HCT116 (cell line): ENCODE results near the gene ALDH16A1. TPM values are rescaled to one million over a fixed set of nuclear protein-coding genes. Genes with fewer than 3 reads are reported as not detected.

ENCODE experiments used
- ATAC-seq: fragments of 200-7000 bp; cut with Tn5 transposase; 2 replicates; pipeline ENCODE4 v1.9.1; 2020; ENCODE audit warnings: mild to moderate bottlenecking, moderate library complexity
- BruUV-seq: library from RNA; stranded (reverse); fragments of 400-500 nt; replicated peaks from 2 replicates; lab custom pipeline; 2021; lab: Mats Ljungman, UMichigan
- CTCF ChIA-PET: fragments of 300-600 bp; sonication (Branson Sonifier 250); formaldehyde crosslinking; loops from one replicate; lab custom pipeline; 2021; ENCODE audit warnings: antibody characterized with exemption; lab: Charles Lee
- POLR2A ChIA-PET: fragments of 300-600, 350-600 bp; sonication (Branson Sonifier 250); formaldehyde crosslinking; loops from one replicate; lab custom pipeline; 2021; ENCODE audit warnings: antibody characterized with exemption; lab: Charles Lee
- RAD21 ChIA-PET, 2 experiments: fragments of 300-600 bp; sonication (Branson Sonifier 250); formaldehyde crosslinking; loops; one replicate each; lab custom pipeline; 2023; ENCODE audit warnings: low total read pairs in 2 of 2; ENCODE audit not compliant: uncharacterized antibody in 2 of 2, unreplicated experiment in 2 of 2, low non-redundant PET in 1 of 2; lab: Charles Lee
- DNase-seq: peaks from one replicate; pipeline ENCODE4 v3.0.0-alpha.2; 2010; ENCODE audit warnings: low read depth, low spot score
- H2AFZ ChIP-seq: fragments of 200-600 bp; shearing (Covaris generic), sonication (generic); 2 replicates; pipeline ENCODE4 v1.6.1; 2017; ENCODE audit warnings: low read depth, mixed run types, mixed read lengths, antibody characterized with exemption, low read length; ENCODE audit not compliant: poor library complexity, severe bottlenecking
- H3K27ac ChIP-seq: 2 replicates; pipeline ENCODE4 v1.5.1; 2012; ENCODE audit warnings: low read depth, low read length
- H3K27me3 ChIP-seq: fragments of 200-600 bp; sonication (generic); 2 replicates; pipeline ENCODE4 v1.6.1; 2016; ENCODE audit warnings: mixed run types, low read length, mixed read lengths; ENCODE audit not compliant: insufficient read depth
- H3K36me3 ChIP-seq, 2 experiments: fragments of 200-500 bp in 1 of 2; fragments of 200-600 bp in 1 of 2; sonication (Bioruptor generic) in 1 of 2; sonication (generic) in 1 of 2; 2 replicates each; pipeline versions ENCODE4 v1.5.1 to v1.6.1; 2014 to 2016; ENCODE audit warnings: low read length in 2 of 2, inconsistent platforms in 1 of 2, mixed read lengths in 1 of 2, mixed run types in 1 of 2; ENCODE audit not compliant: insufficient read depth in 2 of 2, control insufficient read depth in 1 of 2
- H3K4me1 ChIP-seq, 2 experiments: fragments of 200-600 bp in 1 of 2; sonication (generic) in 1 of 2; 2 replicates each; pipeline versions ENCODE4 v1.5.1 to v1.6.1; 2012 to 2017; ENCODE audit warnings: low read length in 2 of 2, inconsistent platforms in 1 of 2, mild to moderate bottlenecking in 1 of 2, mixed read lengths in 1 of 2, mixed run types in 1 of 2, moderate library complexity in 1 of 2; ENCODE audit not compliant: insufficient read depth in 2 of 2, control insufficient read depth in 1 of 2
- H3K4me2 ChIP-seq: fragments of 200-600 bp; sonication (generic); 2 replicates; pipeline ENCODE4 v1.6.1; 2017; ENCODE audit warnings: mixed run types, low read length, mixed read lengths
- H3K4me3 ChIP-seq, 2 experiments: fragments of 200-600 bp in 1 of 2; sonication (generic) in 1 of 2; replicated peaks in 1 of 2; 2 replicates each; pipeline ENCODE4 v1.5.1; 2011 to 2016; ENCODE audit warnings: low read length in 2 of 2, control low read depth in 1 of 2, low read depth in 1 of 2, mild to moderate bottlenecking in 1 of 2, mixed read lengths in 1 of 2, mixed run types in 1 of 2
- H3K79me2 ChIP-seq: fragments of 200-600 bp; sonication (generic); 2 replicates; pipeline ENCODE4 v1.6.1; 2017; ENCODE audit warnings: mild to moderate bottlenecking, mixed run types, low read length, moderate library complexity, mixed read lengths; ENCODE audit not compliant: insufficient read depth
- H3K9ac ChIP-seq: fragments of 200-600 bp; sonication (generic); 2 replicates; pipeline ENCODE4 v1.6.1; 2016; ENCODE audit warnings: low read length, mixed read lengths
- H3K9me2 ChIP-seq: fragments of 200-600 bp; sonication (generic), shearing (Covaris generic); 2 replicates; pipeline ENCODE4 v1.6.1; 2017; ENCODE audit warnings: mixed run types, mild to moderate bottlenecking, moderate library complexity; ENCODE audit not compliant: insufficient read depth
- H3K9me3 ChIP-seq, 2 experiments: fragments of 200-500 bp in 1 of 2; fragments of 200-600 bp in 1 of 2; sonication (Bioruptor generic) in 1 of 2; sonication (generic) in 1 of 2; 2 replicates each; pipeline ENCODE4 v1.6.1; 2014 to 2017; ENCODE audit warnings: low read length in 2 of 2, mixed read lengths in 2 of 2, inconsistent platforms in 1 of 2, low read depth in 1 of 2, mild to moderate bottlenecking in 1 of 2, mixed run types in 1 of 2, moderate library complexity in 1 of 2; ENCODE audit not compliant: control insufficient read depth in 1 of 2, insufficient read depth in 1 of 2
- H4K20me1 ChIP-seq: fragments of 200-600 bp; sonication (generic), shearing (Covaris generic); 2 replicates; pipeline ENCODE4 v1.6.1; 2017; ENCODE audit warnings: mixed run types, mild to moderate bottlenecking, moderate library complexity; ENCODE audit not compliant: insufficient read depth
- EGR1 ChIP-seq: IDR thresholded peaks from 2 replicates; pipeline ENCODE4 v1.6.1; 2012; ENCODE audit warnings: low read depth
- EZH2 ChIP-seq: fragments of 200-600 bp; sonication (generic); IDR thresholded peaks from 2 replicates; pipeline ENCODE4 v1.6.1; 2017; ENCODE audit warnings: antibody characterized with exemption, mixed run types
- JUND ChIP-seq: IDR thresholded peaks from 2 replicates; pipeline ENCODE4 v1.6.1; 2012
- MAX ChIP-seq: IDR thresholded peaks from 2 replicates; pipeline ENCODE4 v1.6.1; 2012
- POLR2AphosphoS5 ChIP-seq: IDR thresholded peaks from 2 replicates; pipeline ENCODE4 v1.6.1; 2011; ENCODE audit warnings: mild to moderate bottlenecking, low read depth, low read length, moderate library complexity
- REST ChIP-seq: IDR thresholded peaks from 2 replicates; pipeline ENCODE4 v1.6.1; 2012; ENCODE audit warnings: low read depth
- TCF7L2 ChIP-seq: IDR thresholded peaks from 2 replicates; pipeline ENCODE4 v1.7.0; 2011; ENCODE audit warnings: borderline replicate concordance, inconsistent platforms; ENCODE audit not compliant: insufficient read depth, insufficient read length; ENCODE audit errors: extremely low read depth
- intact Hi-C: fragments of 100-400 bp; cut with micrococcal nuclease; formaldehyde crosslinking; loops from 2 replicates; pipeline ENCODE4 v1.10.0; 2022
- total RNA-seq: library from RNA; stranded (reverse); gene quantifications from one replicate; pipeline ENCODE4 v1.2.1, GENCODE V29; 2021; ENCODE audit not compliant: unreplicated experiment
- TF ChIP-seq, protein P1 (sequence below): IDR thresholded peaks from 2 replicates; pipeline ENCODE4 v1.6.1; 2012

ALDH16A1 gene
- total RNA-seq, 1 experiment from 2014 or later = 22.8 TPM

- Histone ChIP-seq H3K36me3 (no peaks in the 10 kb centered on the region), H3K27ac (no peak overlapping the region), H4K20me1 (no peaks in the 10 kb centered on the region), H2AFZ (no peak overlapping the region), H3K79me2 (no peaks in the 10 kb centered on the region), H3K4me1 (peaks cover 12 to 28% of the 10 kb centered on the region in 2 experiments; a peak in 3 of 4 replicates), H3K4me2 (no peak overlapping the region), H3K9ac (no peak overlapping the region), H3K9me3 (no peaks in the 10 kb centered on the region), H3K4me3 (no peak overlapping the region), H3K27me3 (no peaks in the 10 kb centered on the region), H3K9me2 (no peaks in the 10 kb centered on the region)
- RAD21 ChIA-PET = no interaction called here
- DNase-seq (no peak), ATAC-seq (no peak)
- POLR2A ChIA-PET = no interaction called here
- BruUV-seq = no TSS peak
- CTCF ChIA-PET = no interaction called here
- intact Hi-C loops = no loop called here
- TF ChIP-seq EZH2 (no peak), JUND (no peak), POLR2AphosphoS5 (no peak), TCF7L2 (no peak), EGR1 (no peak), MAX (no peak), REST (no peak)
- TF ChIP-seq, protein P1, sequence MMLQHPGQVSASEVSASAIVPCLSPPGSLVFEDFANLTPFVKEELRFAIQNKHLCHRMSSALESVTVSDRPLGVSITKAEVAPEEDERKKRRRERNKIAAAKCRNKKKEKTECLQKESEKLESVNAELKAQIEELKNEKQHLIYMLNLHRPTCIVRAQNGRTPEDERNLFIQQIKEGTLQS = no peak
These were observed 45.9 kb upstream of the ALDH16A1 start for GRCh38 chr19:49407079-49407478.
